Stimulated activated CD8-positive, alpha-beta memory T cell treated with anti-CD3 and anti-CD28 coated beads, Interleukin-2, amount 100 ng/mL, for 1 hour (primary cell): ENCODE measurements around the gene UBAC2.

Experiments used
- DNase-seq, 2 donors: peaks; one replicate each; pipeline ENCODE4 v3.0.0-alpha.2; 2020; ENCODE audit warnings: low read depth in 2 of 2

UBAC2 gene

GRCh38 chr13:99359528-99359927, 158.9 kb downstream of the UBAC2 start:
- no peak for DNase-seq

DNA sequence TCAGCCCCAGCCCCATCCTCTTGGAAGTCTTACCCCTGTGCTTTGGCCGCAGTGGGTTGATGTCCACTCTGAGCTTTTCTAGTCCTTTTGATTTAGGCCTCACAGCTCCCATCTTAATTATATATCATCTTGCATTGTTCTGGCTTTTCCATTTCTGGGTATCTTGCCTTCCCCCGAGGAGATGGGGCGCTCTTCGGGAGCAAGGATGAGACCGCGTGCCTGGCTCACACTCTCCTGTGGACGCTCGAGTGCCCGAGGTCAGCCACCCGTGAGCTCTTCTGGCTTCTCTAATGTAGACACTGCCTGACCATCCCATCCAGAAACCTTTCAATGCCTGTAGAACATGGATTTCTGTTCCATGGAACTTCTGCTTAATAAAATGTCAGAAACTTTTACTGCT, 160.0 kb downstream of the UBAC2 start:
- no peak for DNase-seq

- no peak for DNase-seq
Measured at GRCh38 chr13:99361197-99361596, 160.5 kb downstream of the UBAC2 start.

DNA sequence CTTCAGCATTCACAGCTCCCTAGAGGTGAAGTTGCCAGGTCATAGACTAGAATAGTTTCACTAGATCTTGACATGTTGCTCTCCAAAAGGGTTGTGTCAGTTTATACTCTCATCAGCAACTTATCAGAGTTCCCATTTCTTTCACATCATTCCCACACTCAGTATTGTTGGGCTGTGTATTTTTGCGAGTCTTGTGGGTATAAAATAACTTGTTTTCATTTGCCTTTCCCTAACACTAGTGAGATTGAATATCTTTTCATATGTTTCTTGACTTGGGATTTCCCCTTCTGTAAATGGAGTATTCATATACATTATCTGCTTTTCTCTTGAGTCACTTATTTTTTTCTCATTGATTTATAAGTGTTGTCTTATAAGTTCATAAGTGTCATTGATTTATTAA, 161.7 kb downstream of the UBAC2 start:
- no peak for DNase-seq

DNA sequence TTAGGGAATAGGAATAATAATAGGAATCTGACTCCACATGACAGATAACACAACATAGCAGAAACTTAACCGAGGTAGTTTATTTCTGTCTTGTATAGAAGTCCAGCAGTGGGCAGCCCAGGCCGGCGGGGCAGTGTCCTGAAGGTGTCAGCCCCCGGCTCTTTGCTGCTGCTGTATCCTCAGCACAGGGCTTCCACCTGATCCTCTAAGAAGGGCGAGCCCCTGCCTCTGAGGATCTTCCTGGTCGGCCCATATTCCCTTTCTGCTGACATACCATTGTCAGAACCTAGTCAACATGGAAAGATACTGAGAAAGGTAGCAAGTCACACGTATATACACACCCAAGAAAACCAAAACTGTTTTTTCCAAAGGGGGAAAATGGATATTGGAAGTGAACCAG, 162.7 kb downstream of the UBAC2 start:
- DNase-seq = no peak

GRCh38 chr13:99363949-99364348, 163.3 kb downstream of the UBAC2 start:
- DNase-seq = no peak

DNA sequence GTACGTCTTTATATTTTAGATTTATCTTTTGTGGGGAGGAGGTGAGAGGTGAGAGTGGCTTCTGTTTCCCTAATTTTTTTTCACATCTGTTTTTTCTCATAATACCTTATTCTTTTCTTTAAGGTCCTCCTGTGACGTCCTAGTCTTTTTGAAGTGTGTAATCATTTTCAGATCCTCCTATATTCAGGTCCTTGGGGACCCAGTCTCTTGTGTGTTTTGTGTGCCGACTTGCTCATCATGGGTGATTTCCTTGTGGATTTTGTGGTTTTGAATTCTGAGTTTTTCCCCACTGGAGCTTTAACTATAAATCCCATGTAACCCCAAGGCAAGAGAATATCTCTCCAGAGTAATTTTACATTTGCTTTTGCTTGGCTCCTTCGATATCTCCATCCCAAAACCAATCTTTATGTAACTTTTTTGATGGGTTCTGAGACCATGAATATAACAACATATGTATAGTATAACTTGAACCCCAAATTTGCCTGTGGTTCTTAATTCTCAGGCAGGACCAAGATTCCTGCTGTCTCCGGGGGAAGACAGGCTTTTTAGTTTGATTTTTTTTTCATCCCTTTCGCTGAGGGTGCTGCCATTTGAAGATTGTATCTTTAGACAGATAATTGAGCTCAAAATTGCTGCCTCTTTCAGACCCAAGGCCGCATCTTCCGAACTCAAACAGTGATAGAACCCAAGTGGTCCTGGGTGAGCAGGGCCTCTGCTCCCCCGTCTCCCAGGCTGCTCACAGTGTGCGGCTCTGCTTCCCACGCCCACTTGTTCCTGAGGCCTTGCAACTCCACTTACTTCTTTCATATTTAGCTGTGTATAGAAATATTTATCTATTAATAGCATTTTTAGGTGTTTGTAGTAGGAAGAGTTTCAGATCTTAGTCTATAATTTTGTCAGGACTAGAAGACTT, 165.7 kb downstream of the UBAC2 start:
- no peak for DNase-seq

GRCh38 chr13:99367106-99367616, 166.5 kb downstream of the UBAC2 start:
- no peak for DNase-seq

DNA sequence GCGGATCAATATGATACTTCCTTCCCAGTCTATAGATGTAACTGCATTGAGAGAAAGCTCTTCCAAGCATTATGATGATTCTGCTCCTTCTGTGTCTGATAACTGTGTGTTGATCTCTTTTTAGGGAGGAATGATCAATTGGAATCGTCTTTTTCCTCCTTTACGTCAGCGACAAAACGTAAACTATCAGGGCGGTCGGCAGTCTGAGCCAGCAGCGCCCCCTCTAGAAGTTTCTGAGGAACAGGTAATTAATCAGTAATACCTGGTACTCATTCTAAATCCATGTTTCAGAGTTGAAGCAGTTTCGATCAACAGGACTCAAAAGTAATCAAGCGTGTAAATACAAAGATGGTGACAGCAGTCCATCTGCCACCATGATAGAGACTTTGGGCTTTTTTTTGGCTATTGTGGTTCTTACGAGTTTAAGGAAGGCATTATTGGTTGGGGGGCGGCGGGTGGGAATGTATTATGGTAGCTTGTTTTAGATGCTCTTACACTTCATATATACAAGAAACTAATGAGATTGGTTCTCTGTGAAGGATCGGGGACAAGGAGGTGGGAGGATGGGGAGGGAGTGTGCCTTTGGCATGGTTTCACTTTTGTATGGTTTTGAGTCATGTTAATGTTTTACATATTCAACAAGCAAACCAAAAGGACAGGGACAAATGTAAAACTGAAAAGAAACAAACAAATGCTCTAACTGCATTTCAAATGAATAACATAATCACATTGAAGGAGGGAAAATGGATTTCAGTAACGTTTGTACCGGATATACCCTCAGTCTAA, 167.2 kb downstream of the UBAC2 start:
- DNase-seq = no peak

- no peak for DNase-seq
Measured at GRCh38 chr13:99370481-99371275, 170.0 kb downstream of the UBAC2 start.

- peak in 1 of 2 donors; percentile 41 for DNase-seq
Measured at GRCh38 chr13:99371956-99372355, 171.3 kb downstream of the UBAC2 start.

DNA sequence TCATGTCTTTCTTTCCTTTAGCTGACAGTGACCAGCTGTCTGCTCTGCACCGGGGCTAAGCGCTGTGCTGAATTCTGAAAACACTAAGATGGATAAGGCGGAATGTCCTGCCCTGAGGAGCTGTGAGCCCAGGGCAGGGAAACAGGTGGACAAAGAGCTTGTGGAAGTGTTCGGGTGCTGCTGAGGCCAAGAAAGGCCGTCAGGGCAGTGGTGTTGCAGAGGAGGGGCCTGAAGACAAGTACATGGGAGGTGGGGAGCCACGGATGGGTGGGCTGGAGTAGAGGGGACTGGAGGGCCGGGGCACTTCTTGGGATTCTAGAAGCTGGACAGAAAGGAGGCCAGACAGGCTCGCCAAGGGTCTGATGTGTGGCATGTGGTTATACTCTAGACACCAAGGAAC, 172.8 kb downstream of the UBAC2 start:
- DNase-seq = no peak

- no peak for DNase-seq
Measured at GRCh38 chr13:99374169-99374991, 173.7 kb downstream of the UBAC2 start.

DNA sequence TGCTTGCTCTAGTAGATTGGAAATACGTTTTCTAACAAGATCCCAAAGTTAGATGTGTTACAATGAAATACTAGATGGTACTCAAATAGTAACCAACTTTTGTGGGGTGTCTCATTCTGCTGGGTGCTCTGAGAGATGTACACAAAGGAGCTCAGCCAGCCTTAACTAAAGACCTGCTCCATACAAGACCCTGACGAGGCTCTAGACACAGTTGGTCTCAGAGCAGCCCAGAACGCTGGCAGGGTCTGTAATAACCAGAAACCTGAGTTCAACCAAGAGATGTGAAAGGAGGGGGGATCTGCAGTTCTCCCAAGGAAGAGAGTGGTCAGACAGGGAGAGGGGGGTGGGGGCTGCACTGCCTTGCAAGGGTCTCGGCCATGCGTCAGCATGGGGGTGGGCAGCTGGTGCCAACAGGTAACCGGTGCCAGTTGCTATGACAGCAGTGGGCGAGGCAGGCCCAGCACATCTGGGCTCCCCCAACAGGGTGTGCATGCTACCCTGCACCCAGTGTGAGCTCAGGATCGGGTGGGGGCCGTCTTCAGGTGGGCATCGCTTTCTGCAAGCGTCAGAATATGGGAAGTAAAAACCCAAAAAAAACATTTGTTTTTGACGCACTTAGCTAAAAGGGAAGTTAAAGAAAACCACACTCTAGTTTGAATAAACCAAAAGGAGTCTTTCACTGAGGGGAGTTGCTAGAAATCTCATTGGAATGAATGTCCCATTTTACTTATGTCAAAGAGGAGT, 174.5 kb downstream of the UBAC2 start:
- peak in 1 of 2 donors; percentile 26 for DNase-seq

GRCh38 chr13:99375738-99376080, 175.1 kb downstream of the UBAC2 start:
- no peak for DNase-seq

GRCh38 chr13:99376132-99376531, 175.5 kb downstream of the UBAC2 start:
- DNase-seq = no peak

DNA sequence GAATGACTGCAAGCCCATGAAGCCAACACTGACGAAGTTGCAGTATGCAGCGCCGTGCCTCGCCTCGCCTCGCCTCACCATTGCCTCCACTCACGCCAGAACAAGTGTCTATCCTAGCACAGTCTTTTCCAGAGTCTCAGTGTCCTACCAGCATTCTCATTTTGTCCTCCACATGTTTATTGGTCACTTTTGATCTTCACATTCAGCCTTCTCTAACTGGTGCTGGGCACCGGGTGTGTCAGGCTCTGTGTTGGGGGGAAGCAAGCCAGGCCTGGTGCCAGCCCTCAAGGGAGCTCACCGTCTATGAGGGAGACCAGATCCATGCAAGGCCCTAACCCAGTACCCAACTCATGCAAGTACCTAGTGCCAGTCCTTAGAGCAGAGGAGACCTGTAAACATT, 176.3 kb downstream of the UBAC2 start:
- DNase-seq = no peak

DNA sequence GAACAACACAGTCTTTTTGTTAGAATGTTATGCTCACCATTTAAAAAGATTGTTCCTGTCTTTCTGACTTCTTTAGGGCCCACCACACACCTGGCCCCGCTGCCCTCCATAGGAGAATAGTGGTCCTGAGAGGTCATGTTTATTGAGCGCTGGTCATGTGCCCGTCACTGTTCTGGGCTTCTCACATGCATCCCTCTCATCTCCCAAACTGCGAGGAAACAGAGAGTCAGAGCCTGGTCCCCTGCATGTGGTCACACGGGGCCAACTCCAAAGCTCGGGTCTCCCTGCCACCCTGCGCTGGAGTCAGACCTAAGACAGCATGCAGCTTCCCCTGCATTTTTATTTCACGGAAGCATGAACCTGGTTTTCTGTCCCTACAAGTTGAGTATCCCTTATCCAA, 177.0 kb downstream of the UBAC2 start:
- no peak for DNase-seq

DNA sequence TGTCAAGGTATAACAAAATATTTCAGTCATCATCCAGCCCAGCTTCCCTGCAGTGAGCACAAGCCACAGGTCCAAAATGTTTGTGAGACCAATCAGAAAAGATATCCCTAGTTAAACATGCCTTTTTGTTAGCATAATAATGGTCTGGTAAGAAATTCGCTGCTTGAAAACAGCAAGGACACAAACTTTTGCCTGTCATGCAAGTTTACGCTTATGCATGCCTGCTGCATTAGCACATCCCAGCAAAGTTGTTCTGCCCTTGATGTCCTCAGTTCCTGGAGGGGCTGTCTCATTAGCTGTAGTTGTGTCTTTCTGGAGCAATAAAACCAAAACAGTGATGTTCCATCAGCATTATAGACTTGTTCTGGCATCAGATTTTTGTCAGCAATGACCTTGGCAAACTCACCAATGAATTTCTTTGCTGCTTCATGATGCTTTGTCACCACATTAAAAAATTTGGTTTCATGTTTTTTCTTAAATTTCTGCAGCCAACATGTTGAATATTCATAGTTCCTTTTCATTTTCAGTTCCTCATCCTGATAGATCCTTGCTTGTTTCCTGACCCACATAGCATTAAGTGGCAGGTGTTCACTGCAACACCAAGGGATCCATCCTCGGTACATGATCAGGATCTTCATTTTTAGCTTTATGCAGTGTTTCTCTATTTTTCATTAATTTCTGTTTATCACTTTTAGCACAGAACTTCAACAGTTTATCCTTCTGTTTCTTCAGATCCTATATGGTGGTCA, 178.5 kb downstream of the UBAC2 start:
- no peak for DNase-seq
